ENCODE data around the gene LRP8. TPM values are rescaled to one million over a fixed set of nuclear protein-coding genes. Genes with fewer than 3 reads are reported as not detected.

The LRP8 gene
- total RNA-seq, 4 donors from 2014 or later = 4.5 to 33.8 (median 5.0) TPM

DNA sequence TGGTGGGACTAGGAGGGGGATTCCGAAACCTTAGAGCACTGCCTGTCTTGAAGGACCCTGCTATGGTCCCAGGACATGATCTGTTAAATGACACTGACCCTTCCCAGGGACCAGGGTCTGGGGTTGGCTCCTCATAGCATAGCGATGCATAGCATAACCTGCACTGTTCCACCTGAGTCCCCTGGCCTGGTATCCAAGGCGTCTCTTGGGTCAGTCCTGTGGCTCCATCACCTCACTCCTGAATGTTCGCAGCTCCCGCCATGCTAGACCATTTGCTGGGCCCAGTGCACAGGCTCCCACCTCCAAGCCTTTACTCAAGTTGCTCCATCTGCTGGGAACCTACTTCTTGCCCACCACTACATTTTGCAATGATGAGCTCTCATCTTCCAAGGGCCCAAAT is 50.5 kb downstream of the LRP8 start:
- no peaks in the 10 kb centered on the region for H3K4me1 ChIP-seq
- H3K4me3 ChIP-seq = no peak overlapping the region
- no peaks in the 10 kb centered on the region for H3K27me3 ChIP-seq
- DNase-seq = no peak
- no peaks in the 10 kb centered on the region for H3K9me3 ChIP-seq
- TF ChIP-seq, protein P1, sequence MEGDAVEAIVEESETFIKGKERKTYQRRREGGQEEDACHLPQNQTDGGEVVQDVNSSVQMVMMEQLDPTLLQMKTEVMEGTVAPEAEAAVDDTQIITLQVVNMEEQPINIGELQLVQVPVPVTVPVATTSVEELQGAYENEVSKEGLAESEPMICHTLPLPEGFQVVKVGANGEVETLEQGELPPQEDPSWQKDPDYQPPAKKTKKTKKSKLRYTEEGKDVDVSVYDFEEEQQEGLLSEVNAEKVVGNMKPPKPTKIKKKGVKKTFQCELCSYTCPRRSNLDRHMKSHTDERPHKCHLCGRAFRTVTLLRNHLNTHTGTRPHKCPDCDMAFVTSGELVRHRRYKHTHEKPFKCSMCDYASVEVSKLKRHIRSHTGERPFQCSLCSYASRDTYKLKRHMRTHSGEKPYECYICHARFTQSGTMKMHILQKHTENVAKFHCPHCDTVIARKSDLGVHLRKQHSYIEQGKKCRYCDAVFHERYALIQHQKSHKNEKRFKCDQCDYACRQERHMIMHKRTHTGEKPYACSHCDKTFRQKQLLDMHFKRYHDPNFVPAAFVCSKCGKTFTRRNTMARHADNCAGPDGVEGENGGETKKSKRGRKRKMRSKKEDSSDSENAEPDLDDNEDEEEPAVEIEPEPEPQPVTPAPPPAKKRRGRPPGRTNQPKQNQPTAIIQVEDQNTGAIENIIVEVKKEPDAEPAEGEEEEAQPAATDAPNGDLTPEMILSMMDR (IDR thresholded peaks at IDR 0.05) = no peak
- no peak for TF ChIP-seq POLR2A (IDR thresholded peaks at IDR 0.05)
- H3K27ac ChIP-seq = no peak overlapping the region
- no peaks in the 10 kb centered on the region for H3K36me3 ChIP-seq

- DNase-seq = no peak
- Histone ChIP-seq H3K27ac (no peak overlapping the region), H3K4me1 (no peaks in the 10 kb centered on the region), H3K9me3 (no peaks in the 10 kb centered on the region), H3K36me3 (no peaks in the 10 kb centered on the region), H3K4me3 (no peak overlapping the region), H3K27me3 (no peaks in the 10 kb centered on the region)
- no peak for TF ChIP-seq POLR2A (IDR thresholded peaks at IDR 0.05)
- TF ChIP-seq, protein P1 (IDR thresholded peaks at IDR 0.05) = no peak
Measured at GRCh38 chr1:53276902-53277281, 51.0 kb downstream of the LRP8 start.

DNA sequence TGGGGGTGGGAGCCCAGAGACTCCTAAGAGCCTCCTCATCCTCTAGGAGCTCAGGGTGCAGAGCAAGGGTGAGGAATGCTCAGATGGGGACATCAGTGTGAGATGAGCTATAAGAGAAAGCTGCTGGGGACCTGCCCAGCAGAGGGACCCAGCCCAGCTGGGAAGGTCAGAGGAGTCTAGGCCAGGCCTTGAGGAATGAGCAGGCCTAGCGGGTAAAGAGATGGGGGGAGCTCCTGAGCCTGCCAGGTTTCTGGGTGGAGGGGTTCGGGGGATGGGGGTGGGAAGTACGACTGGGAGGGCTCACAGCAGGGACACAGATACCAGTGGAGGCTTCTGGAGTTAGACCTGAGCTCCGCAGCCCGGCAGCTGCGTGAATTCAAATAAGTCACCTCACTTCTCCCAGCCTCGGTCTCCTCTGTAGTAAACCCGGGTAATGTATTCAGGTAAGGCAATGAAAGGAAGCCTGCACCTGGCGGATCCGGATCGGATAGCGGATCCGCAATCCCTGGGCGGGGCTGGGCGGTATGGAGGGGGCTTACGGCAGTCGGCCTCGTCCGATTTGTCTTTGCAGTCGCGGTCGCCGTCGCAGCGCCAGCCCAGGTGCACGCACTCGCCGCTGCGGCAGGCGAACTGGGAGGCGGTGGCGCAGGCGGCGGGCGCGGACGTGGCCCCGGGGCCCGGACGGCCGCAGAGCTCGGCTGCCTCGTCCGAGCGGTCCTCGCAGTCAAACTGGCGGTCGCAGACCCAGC is 51.5 kb downstream of the LRP8 start:
- H3K9me3 ChIP-seq = no peaks in the 10 kb centered on the region
- no peak overlapping the region for H3K27ac ChIP-seq
- TF ChIP-seq POLR2A (IDR thresholded peaks at IDR 0.05) = no peak
- TF ChIP-seq, protein P1 (IDR thresholded peaks at IDR 0.05) = no peak
- no peaks in the 10 kb centered on the region for H3K4me1 ChIP-seq
- H3K36me3 ChIP-seq = no peaks in the 10 kb centered on the region
- H3K27me3 ChIP-seq = no peaks in the 10 kb centered on the region
- H3K4me3 ChIP-seq = no peak overlapping the region
- DNase-seq = no peak

- Histone ChIP-seq H3K4me1 (no peaks in the 10 kb centered on the region), H3K9me3 (no peaks in the 10 kb centered on the region), H3K27ac (no peak overlapping the region), H3K27me3 (no peaks in the 10 kb centered on the region), H3K36me3 (no peaks in the 10 kb centered on the region), H3K4me3 (no peak overlapping the region)
- DNase-seq = no peak
- TF ChIP-seq, protein P1 (IDR thresholded peaks at IDR 0.05) = no peak
Measured at GRCh38 chr1:53275566-53275965, 52.3 kb downstream of the LRP8 start.

DNA sequence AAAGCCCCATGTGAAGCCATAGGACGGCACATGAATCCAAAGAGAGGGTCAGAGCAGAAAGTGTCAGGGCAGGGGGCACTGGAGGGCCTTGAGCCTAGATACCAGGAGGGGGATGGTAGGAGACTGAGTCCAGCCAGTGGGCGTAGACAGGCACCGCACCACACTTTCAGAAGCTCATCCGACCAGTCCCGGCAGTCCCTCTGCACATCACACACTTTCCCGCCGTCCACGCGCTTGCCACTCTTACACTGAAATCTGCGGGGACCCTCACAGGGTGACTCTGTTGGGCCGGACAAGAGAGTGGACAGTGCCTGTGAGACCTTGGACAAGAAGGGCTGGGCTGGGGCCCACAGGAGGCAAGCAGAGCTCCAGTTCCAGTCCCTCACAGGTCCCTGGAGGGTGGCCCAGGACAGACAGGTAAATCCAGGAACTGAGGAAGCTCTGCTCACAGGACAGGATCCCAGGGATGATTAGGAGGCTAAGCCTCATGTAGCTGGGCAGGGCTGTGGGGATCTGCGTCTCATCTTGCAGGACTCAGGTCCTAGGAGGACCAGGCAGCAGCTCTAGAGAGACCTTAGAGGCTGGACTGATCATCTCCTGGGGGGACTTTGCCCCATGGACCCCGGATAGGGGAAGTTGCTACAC is 53.2 kb downstream of the LRP8 start:
- no peaks in the 10 kb centered on the region for H3K9me3 ChIP-seq
- H3K36me3 ChIP-seq = no peaks in the 10 kb centered on the region
- H3K27me3 ChIP-seq = no peaks in the 10 kb centered on the region
- H3K4me3 ChIP-seq = no peak overlapping the region
- no peak overlapping the region for H3K27ac ChIP-seq
- TF ChIP-seq, protein P1 (IDR thresholded peaks at IDR 0.05) = no peak
- TF ChIP-seq POLR2A (IDR thresholded peaks at IDR 0.05) = no peak
- H3K4me1 ChIP-seq = no peaks in the 10 kb centered on the region
- DNase-seq = no peak
